Hepatocyte (in vitro differentiated cells): ENCODE measurements around the gene LMBR1L.

ENCODE experiments used
- CTCF ChIP-seq: fragments of 200-600 bp; sonication (generic); IDR thresholded peaks from 2 replicates; pipeline ENCODE4 v1.5.1; 2016; ENCODE audit warnings: antibody characterized with exemption, mild to moderate bottlenecking; ENCODE audit not compliant: poor library complexity
- EZH2 ChIP-seq: fragments of 200-600 bp; sonication (generic); IDR thresholded peaks from 2 replicates; pipeline ENCODE4 v1.6.1; 2016; ENCODE audit warnings: antibody characterized with exemption, mild to moderate bottlenecking, borderline replicate concordance
- EZH2phosphoT487 ChIP-seq: fragments of 200-600 bp; sonication (generic); IDR thresholded peaks from one replicate; pipeline ENCODE4 v1.6.1; 2018; ENCODE audit warnings: antibody characterized with exemption, mild to moderate bottlenecking, low read depth, moderate library complexity; ENCODE audit not compliant: unreplicated experiment, severe bottlenecking

GRCh38 chr12:49104822-49105221 lies 5.8 kb downstream of the LMBR1L start:
- no peak for TF ChIP-seq CTCF
- no peak for TF ChIP-seq EZH2
- no peak for TF ChIP-seq EZH2phosphoT487
